Measurements from ENCODE around the gene PKP1. TPM values are rescaled to one million over a fixed set of nuclear protein-coding genes. Genes with fewer than 3 reads are reported as not detected.
A peak's percentile ranks its signal among the peaks of the same experiment; 100 is the strongest.

The PKP1 gene
- polyA plus RNA-seq, 1 donor (not counting 4 experiments of a cell fraction or from before 2014, with no cell fraction given), result 169 TPM

- Histone ChIP-seq H3K79me2 (ENCODE audit: control insufficient read depth, insufficient read depth, low read length) (peaks cover 63% of the 10 kb centered on the region), H3K36me3 (ENCODE audit: control insufficient read depth in 2 of 2, extremely low read depth in 1 of 2, insufficient read depth in 2 of 2, low read length in 2 of 2) (peaks cover 44 to 66% of the 10 kb centered on the region in 2 experiments), H3K27me3 (ENCODE audit: control insufficient read depth, extremely low read depth, insufficient read depth, low read length) (no peaks in the 10 kb centered on the region), H3K4me3 (ENCODE audit: control insufficient read depth in 2 of 3, extremely low read depth in 1 of 3, insufficient read depth in 2 of 3, low read depth in 1 of 3, low read length in 3 of 3) (no peak overlapping the region), H3K27ac (ENCODE audit: control insufficient read depth, insufficient read depth, low read length) (peak overlapping the region; percentile 88), H3K9ac (ENCODE audit: control insufficient read depth, extremely low read depth, insufficient read depth, low read length) (peak overlapping the region; percentile 56), H3K4me2 (ENCODE audit: control insufficient read depth, extremely low read depth, insufficient read depth, low read depth, low read length) (peak overlapping the region; percentile 64), H3K9me1 (ENCODE audit: control insufficient read depth, extremely low read depth, insufficient read depth, low read length) (peaks cover 19% of the 10 kb centered on the region), H4K20me1 (ENCODE audit: control insufficient read depth, extremely low read depth, insufficient read depth, low read length) (peaks cover 3% of the 10 kb centered on the region), H3K9me3 (ENCODE audit: control insufficient read depth, low read depth, low read length) (no peaks in the 10 kb centered on the region), H3K4me1 (ENCODE audit: control insufficient read depth, extremely low read depth, insufficient read depth, low read length) (peaks cover 99% of the 10 kb centered on the region), H2AFZ (ENCODE audit: control insufficient read depth, low read length) (no peak overlapping the region)
- no peak for FAIRE-seq
- TF ChIP-seq EZH2 (IDR thresholded peaks at IDR 0.05; ENCODE audit: low read length), result no peak
- no peak for TF ChIP-seq CTCF (optimal IDR thresholded peaks at IDR 0.05 in 1 of 3, IDR thresholded peaks at IDR 0.05 in 1 of 3, conservative IDR thresholded peaks at IDR 0.05 in 1 of 3; ENCODE audit: extremely low read depth in 1 of 3, insufficient read depth in 2 of 3, low read length in 3 of 3)
- no peak for DNase-seq (ENCODE audit: low read depth, low spot score)
- dilution Hi-C loops (cut with MboI; ENCODE audit: extremely low pct_ligation_motif_present, low sequenced_read_pairs), result no loop called here
Measured at GRCh38 chr1:201295346-201295745, 12.0 kb downstream of the PKP1 start.

- dilution Hi-C loops (cut with MboI; ENCODE audit: extremely low pct_ligation_motif_present, low sequenced_read_pairs), result no loop called here
- H3K4me1 ChIP-seq (ENCODE audit: control insufficient read depth, extremely low read depth, insufficient read depth, low read length), result peaks cover 99% of the 10 kb centered on the region
- H3K27ac ChIP-seq (ENCODE audit: control insufficient read depth, insufficient read depth, low read length), result peak overlapping the region; percentile 88
- FAIRE-seq, result peak; percentile 99
- H3K79me2 ChIP-seq (ENCODE audit: control insufficient read depth, insufficient read depth, low read length), result peaks cover 63% of the 10 kb centered on the region
- peak overlapping the region; percentile 56 for H3K9ac ChIP-seq (ENCODE audit: control insufficient read depth, extremely low read depth, insufficient read depth, low read length)
- peaks cover 45 to 64% of the 10 kb centered on the region in 2 experiments for H3K36me3 ChIP-seq (ENCODE audit: control insufficient read depth in 2 of 2, extremely low read depth in 1 of 2, insufficient read depth in 2 of 2, low read length in 2 of 2)
- peak overlapping the region in 1 of 3 experiments; percentile 30 for H3K4me3 ChIP-seq (ENCODE audit: control insufficient read depth in 2 of 3, extremely low read depth in 1 of 3, insufficient read depth in 2 of 3, low read depth in 1 of 3, low read length in 3 of 3)
- no peak for DNase-seq (ENCODE audit: low read depth, low spot score)
- no peak for TF ChIP-seq CTCF (optimal IDR thresholded peaks at IDR 0.05 in 1 of 3, IDR thresholded peaks at IDR 0.05 in 1 of 3, conservative IDR thresholded peaks at IDR 0.05 in 1 of 3; ENCODE audit: extremely low read depth in 1 of 3, insufficient read depth in 2 of 3, low read length in 3 of 3)
- no peak for TF ChIP-seq EZH2 (IDR thresholded peaks at IDR 0.05; ENCODE audit: low read length)
- no peaks in the 10 kb centered on the region for H4K20me1 ChIP-seq (ENCODE audit: control insufficient read depth, extremely low read depth, insufficient read depth, low read length)
- H3K27me3 ChIP-seq (ENCODE audit: control insufficient read depth, extremely low read depth, insufficient read depth, low read length), result no peaks in the 10 kb centered on the region
- H2AFZ ChIP-seq (ENCODE audit: control insufficient read depth, low read length), result no peak overlapping the region
- no peaks in the 10 kb centered on the region for H3K9me3 ChIP-seq (ENCODE audit: control insufficient read depth, low read depth, low read length)
- peak overlapping the region; percentile 64 for H3K4me2 ChIP-seq (ENCODE audit: control insufficient read depth, extremely low read depth, insufficient read depth, low read depth, low read length)
- H3K9me1 ChIP-seq (ENCODE audit: control insufficient read depth, extremely low read depth, insufficient read depth, low read length), result peaks cover 13% of the 10 kb centered on the region
Measured at GRCh38 chr1:201295861-201296260, 12.6 kb downstream of the PKP1 start.
